DND-41 (cell line): Measurements from ENCODE around the gene AUTS2.

Source experiments
- EZH2 ChIP-seq: IDR thresholded peaks from 3 replicates; pipeline ENCODE4 v1.6.1; 2012; ENCODE audit warnings: borderline replicate concordance, low read depth, mild to moderate bottlenecking, moderate library complexity, low read length, inconsistent platforms; ENCODE audit not compliant: severe bottlenecking
- TF ChIP-seq, protein P1 (sequence below): IDR thresholded peaks from 2 replicates; pipeline ENCODE4 v1.5.1; 2012; ENCODE audit warnings: borderline replicate concordance, low read length, moderate library complexity, mild to moderate bottlenecking; ENCODE audit not compliant: poor library complexity, severe bottlenecking; ENCODE audit errors: extremely low read depth

DNA sequence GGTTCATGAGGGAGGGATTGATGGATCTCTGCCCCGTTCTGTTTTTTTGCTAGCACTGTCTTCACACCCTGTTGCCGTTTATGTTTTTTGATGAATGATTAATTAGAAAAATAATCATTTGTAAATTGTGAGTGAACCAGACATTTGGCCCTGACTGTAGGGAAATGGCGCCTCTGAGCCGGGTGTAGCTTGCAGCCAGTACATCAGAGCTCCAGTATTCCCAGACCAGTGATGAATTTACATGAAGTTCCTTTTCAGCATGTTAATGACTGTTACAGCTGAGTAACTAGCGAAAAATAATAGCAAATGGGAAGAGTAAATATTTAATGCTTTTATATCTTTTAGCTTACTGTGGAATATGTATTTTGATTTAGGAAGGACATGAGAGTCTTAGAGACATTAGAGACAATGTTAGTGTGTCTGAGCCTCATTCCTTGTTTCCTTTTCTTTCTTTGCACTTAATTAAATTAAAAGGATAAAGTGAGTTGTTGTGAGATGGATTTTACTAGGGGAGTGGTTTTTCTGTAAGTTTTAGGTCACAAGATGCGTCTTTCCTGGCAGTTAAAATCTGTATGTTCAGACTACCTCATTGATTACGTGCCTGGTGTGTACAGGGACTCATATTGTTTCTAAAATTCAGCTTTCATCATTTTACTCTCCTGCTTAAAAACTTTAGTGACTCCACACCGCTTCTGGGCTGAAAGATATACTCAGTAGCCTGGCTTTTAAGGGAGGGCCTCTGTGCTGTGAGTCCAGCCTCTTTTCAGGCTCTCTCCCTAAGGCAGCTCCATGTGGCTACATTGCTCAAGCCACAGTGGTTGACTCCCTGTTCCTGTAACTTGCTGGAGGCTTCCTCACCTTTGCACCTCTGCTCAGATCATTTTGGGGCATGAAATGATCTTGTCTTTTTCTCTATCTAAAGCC, 86.4 kb downstream of the AUTS2 start:
- TF ChIP-seq, protein P1, sequence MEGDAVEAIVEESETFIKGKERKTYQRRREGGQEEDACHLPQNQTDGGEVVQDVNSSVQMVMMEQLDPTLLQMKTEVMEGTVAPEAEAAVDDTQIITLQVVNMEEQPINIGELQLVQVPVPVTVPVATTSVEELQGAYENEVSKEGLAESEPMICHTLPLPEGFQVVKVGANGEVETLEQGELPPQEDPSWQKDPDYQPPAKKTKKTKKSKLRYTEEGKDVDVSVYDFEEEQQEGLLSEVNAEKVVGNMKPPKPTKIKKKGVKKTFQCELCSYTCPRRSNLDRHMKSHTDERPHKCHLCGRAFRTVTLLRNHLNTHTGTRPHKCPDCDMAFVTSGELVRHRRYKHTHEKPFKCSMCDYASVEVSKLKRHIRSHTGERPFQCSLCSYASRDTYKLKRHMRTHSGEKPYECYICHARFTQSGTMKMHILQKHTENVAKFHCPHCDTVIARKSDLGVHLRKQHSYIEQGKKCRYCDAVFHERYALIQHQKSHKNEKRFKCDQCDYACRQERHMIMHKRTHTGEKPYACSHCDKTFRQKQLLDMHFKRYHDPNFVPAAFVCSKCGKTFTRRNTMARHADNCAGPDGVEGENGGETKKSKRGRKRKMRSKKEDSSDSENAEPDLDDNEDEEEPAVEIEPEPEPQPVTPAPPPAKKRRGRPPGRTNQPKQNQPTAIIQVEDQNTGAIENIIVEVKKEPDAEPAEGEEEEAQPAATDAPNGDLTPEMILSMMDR = no peak
- TF ChIP-seq EZH2 = no peak
